Activated CD4-positive, alpha-beta memory T cell treated with anti-CD3 and anti-CD28 coated beads, Interleukin-2, amount 10 ng/mL, durations not matched to agents 7 days and 5 days (primary cell): ENCODE data around the gene MN1. TPM values are rescaled to one million over a fixed set of nuclear protein-coding genes. Genes with fewer than 3 reads are reported as not detected.

Experiments
- CTCF ChIA-PET: fragments of 350-600 bp; sonication (Branson Sonifier 250); formaldehyde crosslinking; loops from one replicate; lab custom pipeline; 2021; ENCODE audit warnings: antibody characterized with exemption, inconsistent platforms; lab: Charles Lee
- POLR2A ChIA-PET: fragments of 350-600 bp; sonication (Branson Sonifier 250); formaldehyde crosslinking; loops from one replicate; lab custom pipeline; 2021; ENCODE audit warnings: antibody characterized with exemption; lab: Charles Lee
- DNase-seq: peaks from one replicate; pipeline ENCODE4 v3.0.0-alpha.2; 2020
- H3K27ac Mint-ChIP-seq: one replicate; pipeline ENCODE4 v1.8.0; 2021; ENCODE audit warnings: mild to moderate bottlenecking, mixed read lengths
- H3K27me3 Mint-ChIP-seq: one replicate; pipeline ENCODE4 v1.8.0; 2021; ENCODE audit warnings: mixed read lengths
- H3K36me3 Mint-ChIP-seq: one replicate; pipeline ENCODE4 v1.8.0; 2021; ENCODE audit warnings: low read depth, mixed read lengths
- H3K4me1 Mint-ChIP-seq: one replicate; pipeline ENCODE4 v1.8.0; 2021; ENCODE audit warnings: mixed read lengths
- H3K4me3 Mint-ChIP-seq: one replicate; pipeline ENCODE4 v1.8.0; 2021; ENCODE audit warnings: mild to moderate bottlenecking, mixed read lengths
- H3K9me3 Mint-ChIP-seq: one replicate; pipeline ENCODE4 v1.8.0; 2021; ENCODE audit warnings: mixed read lengths
- total RNA-seq, 2 experiments: library from RNA; stranded (reverse); gene quantifications; one replicate each; pipeline ENCODE4 v1.2.3, GENCODE V29; 2021

Gene MN1
- total RNA-seq, 2 experiments from 2014 or later = 0.35 to 0.40 TPM

GRCh38 chr22:27792452-27793161 lies 8.9 kb downstream of the MN1 start:
- Mint-ChIP-seq H3K36me3 (no peaks in the 10 kb centered on the region), H3K27me3 (peaks cover 3% of the 10 kb centered on the region), H3K27ac (no peak overlapping the region), H3K4me3 (no peak overlapping the region), H3K9me3 (no peaks in the 10 kb centered on the region), H3K4me1 (no peaks in the 10 kb centered on the region)
- no peak for DNase-seq
- POLR2A ChIA-PET = no interaction called here
- CTCF ChIA-PET = no interaction called here

GRCh38 chr22:27791859-27792241 lies 9.7 kb downstream of the MN1 start:
- no peak for DNase-seq
- no peaks in the 10 kb centered on the region for H3K4me1 Mint-ChIP-seq
- no peak overlapping the region for H3K4me3 Mint-ChIP-seq
- no peaks in the 10 kb centered on the region for H3K36me3 Mint-ChIP-seq
- ChIA-PET CTCF (no interaction called here), POLR2A (no interaction called here)
- no peaks in the 10 kb centered on the region for H3K9me3 Mint-ChIP-seq
- peaks cover 3% of the 10 kb centered on the region for H3K27me3 Mint-ChIP-seq
- no peak overlapping the region for H3K27ac Mint-ChIP-seq

GRCh38 chr22:27791159-27791858 lies 10.2 kb downstream of the MN1 start:
- ChIA-PET POLR2A (no interaction called here), CTCF (no interaction called here)
- Mint-ChIP-seq H3K9me3 (no peaks in the 10 kb centered on the region), H3K4me3 (no peak overlapping the region), H3K4me1 (no peaks in the 10 kb centered on the region), H3K27ac (no peak overlapping the region), H3K27me3 (peaks cover 3% of the 10 kb centered on the region), H3K36me3 (no peaks in the 10 kb centered on the region)
- DNase-seq = no peak

- no peaks in the 10 kb centered on the region for H3K9me3 Mint-ChIP-seq
- no peak overlapping the region for H3K4me3 Mint-ChIP-seq
- no peak overlapping the region for H3K27ac Mint-ChIP-seq
- CTCF ChIA-PET = no interaction called here
- POLR2A ChIA-PET = no interaction called here
- DNase-seq = no peak
- peaks cover 3% of the 10 kb centered on the region for H3K27me3 Mint-ChIP-seq
- H3K4me1 Mint-ChIP-seq = no peaks in the 10 kb centered on the region
- no peaks in the 10 kb centered on the region for H3K36me3 Mint-ChIP-seq
Observed at GRCh38 chr22:27790376-27791158, 11.0 kb downstream of the MN1 start.

GRCh38 chr22:27788500-27789288 lies 12.9 kb downstream of the MN1 start:
- ChIA-PET POLR2A (no interaction called here), CTCF (no interaction called here)
- Mint-ChIP-seq H3K27ac (no peak overlapping the region), H3K36me3 (no peaks in the 10 kb centered on the region), H3K9me3 (no peaks in the 10 kb centered on the region), H3K4me1 (no peaks in the 10 kb centered on the region), H3K27me3 (peaks cover 6% of the 10 kb centered on the region), H3K4me3 (no peak overlapping the region)
- no peak for DNase-seq

- ChIA-PET CTCF (no interaction called here), POLR2A (no interaction called here)
- H3K4me1 Mint-ChIP-seq = no peaks in the 10 kb centered on the region
- H3K27ac Mint-ChIP-seq = no peak overlapping the region
- H3K36me3 Mint-ChIP-seq = no peaks in the 10 kb centered on the region
- peaks cover 4% of the 10 kb centered on the region for H3K27me3 Mint-ChIP-seq
- no peak overlapping the region for H3K4me3 Mint-ChIP-seq
- no peak for DNase-seq
- H3K9me3 Mint-ChIP-seq = no peaks in the 10 kb centered on the region
Observed at GRCh38 chr22:27786965-27787364, 14.6 kb downstream of the MN1 start.

GRCh38 chr22:27786291-27786932 lies 15.1 kb downstream of the MN1 start:
- H3K27ac Mint-ChIP-seq = no peak overlapping the region
- peaks cover 4% of the 10 kb centered on the region for H3K27me3 Mint-ChIP-seq
- ChIA-PET CTCF (no interaction called here), POLR2A (no interaction called here)
- no peak for DNase-seq
- H3K9me3 Mint-ChIP-seq = no peaks in the 10 kb centered on the region
- H3K4me1 Mint-ChIP-seq = no peaks in the 10 kb centered on the region
- H3K4me3 Mint-ChIP-seq = no peak overlapping the region
- no peaks in the 10 kb centered on the region for H3K36me3 Mint-ChIP-seq

- Mint-ChIP-seq H3K9me3 (no peaks in the 10 kb centered on the region), H3K36me3 (no peaks in the 10 kb centered on the region), H3K27ac (no peak overlapping the region), H3K4me3 (no peak overlapping the region), H3K27me3 (peaks cover 4% of the 10 kb centered on the region), H3K4me1 (no peaks in the 10 kb centered on the region)
- no peak for DNase-seq
- ChIA-PET POLR2A (no interaction called here), CTCF (no interaction called here)
Observed at GRCh38 chr22:27785831-27786230, 15.7 kb downstream of the MN1 start.

- H3K27ac Mint-ChIP-seq = no peak overlapping the region
- CTCF ChIA-PET = no interaction called here
- POLR2A ChIA-PET = no interaction called here
- DNase-seq = no peak
- no peak overlapping the region for H3K4me3 Mint-ChIP-seq
- no peaks in the 10 kb centered on the region for H3K9me3 Mint-ChIP-seq
- no peaks in the 10 kb centered on the region for H3K4me1 Mint-ChIP-seq
- H3K36me3 Mint-ChIP-seq = no peaks in the 10 kb centered on the region
- peaks cover 4% of the 10 kb centered on the region for H3K27me3 Mint-ChIP-seq
Observed at GRCh38 chr22:27784120-27784475, 17.5 kb downstream of the MN1 start.

GRCh38 chr22:27783436-27784119 lies 18.0 kb downstream of the MN1 start:
- ChIA-PET POLR2A (no interaction called here), CTCF (no interaction called here)
- Mint-ChIP-seq H3K27me3 (peaks cover 4% of the 10 kb centered on the region), H3K27ac (no peak overlapping the region), H3K4me1 (no peaks in the 10 kb centered on the region), H3K4me3 (no peak overlapping the region), H3K36me3 (no peaks in the 10 kb centered on the region), H3K9me3 (no peaks in the 10 kb centered on the region)
- DNase-seq = no peak

GRCh38 chr22:27782088-27782487 lies 19.5 kb downstream of the MN1 start:
- no peak for DNase-seq
- Mint-ChIP-seq H3K27me3 (peaks cover 3% of the 10 kb centered on the region), H3K27ac (no peak overlapping the region), H3K4me3 (no peak overlapping the region), H3K9me3 (no peaks in the 10 kb centered on the region), H3K36me3 (no peaks in the 10 kb centered on the region), H3K4me1 (no peaks in the 10 kb centered on the region)
- POLR2A ChIA-PET = no interaction called here
- CTCF ChIA-PET = no interaction called here

- no peak for DNase-seq
- POLR2A ChIA-PET = no interaction called here
- Mint-ChIP-seq H3K27ac (no peak overlapping the region), H3K9me3 (no peaks in the 10 kb centered on the region), H3K4me3 (no peak overlapping the region), H3K27me3 (peaks cover 4% of the 10 kb centered on the region), H3K4me1 (no peaks in the 10 kb centered on the region), H3K36me3 (no peaks in the 10 kb centered on the region)
- CTCF ChIA-PET = no interaction called here
Observed at GRCh38 chr22:27780161-27780575, 21.4 kb downstream of the MN1 start.
